ENCODE results near the gene MYBPHL. TPM values are rescaled to one million over a fixed set of nuclear protein-coding genes. Genes with fewer than 3 reads are reported as not detected.

The MYBPHL gene
- total and polyA plus RNA-seq, 12 donors: 0.23 to 2.7 (median 0.51) TPM; not detected in 1

GRCh38 chr1:109258481-109259466 is 48.0 kb downstream of the MYBPHL start:
- Histone ChIP-seq H3K4me1 (peaks cover 7 to 22% (median 14%) of the 10 kb centered on the region in 9 donors), H3K9me3 (no peaks in the 10 kb centered on the region), H3K36me3 (peaks cover 0 to 3% (median 0%) of the 10 kb centered on the region in 9 donors), H3K4me3 (no peak overlapping the region), H3K27me3 (no peaks in the 10 kb centered on the region), H3K27ac (no peak overlapping the region)
- no peak for ATAC-seq
- TF ChIP-seq CTCF (IDR thresholded peaks at IDR 0.05): no peak
- no peak for DNase-seq
- intact Hi-C loops (cut with DNase I): no loop called here
- 93 to 94% methylated on average over 68 to 69 of the region's 69 CpGs for WGBS, 2 donors

GRCh38 chr1:109257682-109258421 is 49.0 kb downstream of the MYBPHL start:
- Histone ChIP-seq H3K27ac (no peak overlapping the region), H3K9me3 (no peaks in the 10 kb centered on the region), H3K4me3 (no peak overlapping the region), H3K36me3 (peaks cover 0 to 3% (median 0%) of the 10 kb centered on the region in 9 donors), H3K27me3 (no peaks in the 10 kb centered on the region), H3K4me1 (peaks cover 10 to 25% (median 18%) of the 10 kb centered on the region in 9 donors)
- DNase-seq (no peak), ATAC-seq (no peak)
- 83 to 84% methylated on average over 15 of the region's 15 CpGs for WGBS, 2 donors
- intact Hi-C loops (cut with DNase I): no loop called here
- no peak for TF ChIP-seq CTCF (IDR thresholded peaks at IDR 0.05)

- no peak for DNase-seq
- no peak for TF ChIP-seq CTCF (IDR thresholded peaks at IDR 0.05)
- Histone ChIP-seq H3K27me3 (no peaks in the 10 kb centered on the region), H3K9me3 (no peaks in the 10 kb centered on the region), H3K4me1 (peaks cover 10 to 25% (median 18%) of the 10 kb centered on the region in 9 donors), H3K36me3 (peaks cover 0 to 3% (median 0%) of the 10 kb centered on the region in 9 donors), H3K4me3 (no peak overlapping the region), H3K27ac (no peak overlapping the region)
- intact Hi-C loops (cut with DNase I): no loop called here
- no peak for ATAC-seq
- WGBS, 2 donors: 92 to 97% methylated on average over 5 of the region's 5 CpGs
Measured at GRCh38 chr1:109256971-109257681, 49.7 kb downstream of the MYBPHL start.

- no peak for TF ChIP-seq CTCF (IDR thresholded peaks at IDR 0.05)
- Histone ChIP-seq H3K4me3 (no peak overlapping the region), H3K36me3 (peaks cover 0 to 3% (median 0%) of the 10 kb centered on the region in 9 donors), H3K9me3 (no peaks in the 10 kb centered on the region), H3K4me1 (peaks cover 10 to 25% (median 18%) of the 10 kb centered on the region in 9 donors), H3K27ac (no peak overlapping the region), H3K27me3 (peaks cover 0 to under 1% (median 0%) of the 10 kb centered on the region in 7 donors)
- DNase-seq (no peak), ATAC-seq (no peak)
- WGBS, 2 donors: 73 to 78% methylated on average over 7 of the region's 7 CpGs
- intact Hi-C loops (cut with DNase I): no loop called here
Measured at GRCh38 chr1:109256085-109256484, 50.7 kb downstream of the MYBPHL start.

All from heart right ventricle (tissue), 16 donors.